PC-3 (cell line): Measurements from ENCODE around the gene CLMP.

Experiments used
- CTCF ChIP-seq: fragments of 300-600 bp; sonication (generic); conservative IDR thresholded peaks from 2 replicates; pipeline ENCODE4 v1.5.1; 2017; ENCODE audit warnings: antibody characterized with exemption, low read depth, mild to moderate bottlenecking, low read length
- EZH2 ChIP-seq: fragments of 300-600 bp; sonication (generic); IDR thresholded peaks from one replicate; pipeline ENCODE4 v1.6.1; 2017; ENCODE audit warnings: antibody characterized with exemption, mild to moderate bottlenecking, low read length; ENCODE audit not compliant: unreplicated experiment
- EZH2phosphoT487 ChIP-seq: fragments of 300-600 bp; sonication (generic); IDR thresholded peaks from 2 replicates; pipeline ENCODE4 v1.6.1; 2018; ENCODE audit warnings: mild to moderate bottlenecking, antibody characterized with exemption, low read length, borderline replicate concordance

DNA sequence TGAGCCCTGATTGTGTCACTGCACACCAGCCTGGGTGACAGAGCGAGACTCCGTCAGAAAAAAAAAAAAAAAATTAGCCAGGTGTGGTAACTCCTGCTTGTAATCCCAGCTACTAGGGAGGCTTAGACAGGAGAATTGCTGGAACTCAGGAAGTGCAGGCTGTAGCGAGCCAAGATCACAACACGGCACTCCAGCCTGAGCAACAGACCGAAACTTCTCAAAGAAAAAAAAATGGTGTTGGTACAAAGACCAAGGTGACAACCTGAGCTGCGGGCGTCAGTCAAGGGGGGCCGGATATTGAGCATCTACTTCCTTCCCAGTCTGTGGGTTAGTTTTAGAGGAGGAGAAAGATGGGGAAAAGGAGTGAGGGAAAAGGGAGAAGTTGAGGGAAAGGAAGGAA is 84.7 kb downstream of the CLMP start:
- no peak for TF ChIP-seq CTCF
- TF ChIP-seq EZH2phosphoT487 = no peak
- no peak for TF ChIP-seq EZH2
